Neural progenitor cell (in vitro differentiated cells): Measurements from ENCODE around the gene PHACTR1.

Experiments used
- EZH2phosphoT487 ChIP-seq: fragments of 200-600 bp; sonication (generic); IDR thresholded peaks from 2 replicates; pipeline ENCODE4 v1.6.1; 2017; ENCODE audit warnings: antibody characterized with exemption
- TF ChIP-seq, protein P1 (sequence below): fragments of 200-600 bp; sonication (generic); IDR thresholded peaks from 2 replicates; pipeline ENCODE4 v1.5.1; 2017; ENCODE audit warnings: antibody characterized with exemption, mild to moderate bottlenecking

DNA sequence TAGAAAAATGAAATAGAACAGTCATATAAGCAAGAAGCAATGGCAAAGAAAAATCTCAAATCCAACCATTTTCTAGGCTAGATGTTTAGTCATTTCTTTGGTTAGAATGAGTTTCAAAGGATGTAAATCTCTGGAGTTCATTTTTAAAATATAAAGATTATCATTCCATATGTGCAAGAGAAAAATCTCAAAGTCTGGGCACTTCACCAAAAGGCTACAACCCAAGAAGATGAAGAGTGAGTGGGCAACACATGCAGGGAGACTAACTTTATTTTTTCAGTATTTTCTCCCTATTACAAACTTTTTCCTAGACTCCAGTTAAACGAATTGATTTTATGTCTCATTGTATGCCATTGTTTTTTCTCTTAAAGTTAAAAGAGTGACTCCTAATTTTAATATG lies 83.6 kb downstream of the PHACTR1 start:
- TF ChIP-seq, protein P1, sequence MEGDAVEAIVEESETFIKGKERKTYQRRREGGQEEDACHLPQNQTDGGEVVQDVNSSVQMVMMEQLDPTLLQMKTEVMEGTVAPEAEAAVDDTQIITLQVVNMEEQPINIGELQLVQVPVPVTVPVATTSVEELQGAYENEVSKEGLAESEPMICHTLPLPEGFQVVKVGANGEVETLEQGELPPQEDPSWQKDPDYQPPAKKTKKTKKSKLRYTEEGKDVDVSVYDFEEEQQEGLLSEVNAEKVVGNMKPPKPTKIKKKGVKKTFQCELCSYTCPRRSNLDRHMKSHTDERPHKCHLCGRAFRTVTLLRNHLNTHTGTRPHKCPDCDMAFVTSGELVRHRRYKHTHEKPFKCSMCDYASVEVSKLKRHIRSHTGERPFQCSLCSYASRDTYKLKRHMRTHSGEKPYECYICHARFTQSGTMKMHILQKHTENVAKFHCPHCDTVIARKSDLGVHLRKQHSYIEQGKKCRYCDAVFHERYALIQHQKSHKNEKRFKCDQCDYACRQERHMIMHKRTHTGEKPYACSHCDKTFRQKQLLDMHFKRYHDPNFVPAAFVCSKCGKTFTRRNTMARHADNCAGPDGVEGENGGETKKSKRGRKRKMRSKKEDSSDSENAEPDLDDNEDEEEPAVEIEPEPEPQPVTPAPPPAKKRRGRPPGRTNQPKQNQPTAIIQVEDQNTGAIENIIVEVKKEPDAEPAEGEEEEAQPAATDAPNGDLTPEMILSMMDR, result no peak
- TF ChIP-seq EZH2phosphoT487, result no peak
